ENCODE data around the gene RFTN2. TPM values are rescaled to one million over a fixed set of nuclear protein-coding genes. Genes with fewer than 3 reads are reported as not detected.

The RFTN2 gene
- total and polyA plus RNA-seq, 9 of the 15 experiments (the other 6 are each of a cell fraction or from before 2014, with no cell fraction given), result 0.01 to 0.11 (median 0.04) TPM; not detected in 6

- no peaks in the 10 kb centered on the region for H3K4me1 ChIP-seq (replicated peaks in 1 of 2; ENCODE audit: control insufficient read depth in 2 of 2, insufficient read depth in 2 of 2, low read length in 2 of 2)
- DNase-seq (ENCODE audit: extremely low read depth in 1 of 4, low spot score in 3 of 4) (no peak), ATAC-seq (no peak), FAIRE-seq (no peak)
- POLR2A ChIA-PET, result no interaction called here
- H3K79me2 ChIP-seq (ENCODE audit: control insufficient read depth, insufficient read depth, low read length), result no peaks in the 10 kb centered on the region
- H3K36me3 ChIP-seq (ENCODE audit: control insufficient read depth, insufficient read depth, low read length), result no peaks in the 10 kb centered on the region
- no peaks in the 10 kb centered on the region for H3K9me1 ChIP-seq (ENCODE audit: control insufficient read depth, insufficient read depth, low read length)
- no peaks in the 10 kb centered on the region for H3K9me3 ChIP-seq (replicated peaks; ENCODE audit: control insufficient read depth, insufficient read depth, low read depth, low read length)
- CTCF ChIA-PET (ENCODE audit: low intra/inter-chr PET ratio), result no interaction called here
- no TSS peak for BruUV-seq (replicated peaks)
- H3K9ac ChIP-seq (ENCODE audit: insufficient read depth in 1 of 2, low read depth in 2 of 2, low read length in 2 of 2), result no peak overlapping the region
- no peak overlapping the region for H3K4me2 ChIP-seq (ENCODE audit: insufficient read depth, low read length)
- in situ Hi-C loops (cut with MboI) (no loop called here), intact Hi-C loops (cut with micrococcal nuclease) (no loop called here)
- no peak for TF ChIP-seq PHF8 (IDR thresholded peaks at IDR 0.05; ENCODE audit: borderline replicate concordance, low read length)
- no peak for TF ChIP-seq TAF1 (IDR thresholded peaks at IDR 0.05; ENCODE audit: control insufficient read depth, extremely low read depth, insufficient read depth, low read length, severe bottlenecking)
- no peak for TF ChIP-seq SREBF1 (IDR thresholded peaks at IDR 0.05; ENCODE audit: borderline replicate concordance, low read depth, low read length)
- TF ChIP-seq GTF2A2 (tag; IDR thresholded peaks at IDR 0.05), result no peak
- no peak for TF ChIP-seq ZHX1 (conservative IDR thresholded peaks at IDR 0.05; ENCODE audit: low read length)
- TF ChIP-seq ZNF408 (CRISPR knock-in tag; IDR thresholded peaks at IDR 0.05; ENCODE audit: low read depth), result no peak
- TF ChIP-seq POLR2B (IDR thresholded peaks at IDR 0.05; ENCODE audit: low read depth, partially characterized antibody), result no peak
- TF ChIP-seq ZBTB17 (CRISPR knock-in tag; IDR thresholded peaks at IDR 0.05), result no peak
- no peak for TF ChIP-seq PHB2 (IDR thresholded peaks at IDR 0.05; ENCODE audit: low read depth)
- WGBS (ENCODE audit: insufficient coverage, low coverage, missing lambda C conversion rate), result 0% methylated on average over 3 of the region's 3 CpGs
- H3K4me3 ChIP-seq, result no peak overlapping the region
- no peaks in the 10 kb centered on the region for H4K20me1 ChIP-seq (replicated peaks; ENCODE audit: control insufficient read depth, insufficient read depth, low read length)
- no peaks in the 10 kb centered on the region for H3K27me3 ChIP-seq (ENCODE audit: control insufficient read depth in 2 of 2, insufficient read depth in 2 of 2, low read length in 2 of 2)
- H2AFZ ChIP-seq (ENCODE audit: low read depth, low read length), result no peak overlapping the region
- no peak overlapping the region for H3K27ac ChIP-seq (ENCODE audit: extremely low read depth, low read depth, low read length)
These were observed 796 bp downstream of the RFTN2 start for GRCh38 chr2:197674591-197674990.

All from K562 (cell line).